HG02870 (cell line): Measurements from ENCODE around the gene CDK5RAP1.
"Not testable (repeated sequence)": the region's sequence is repeated elsewhere in the genome, so short reads cannot be mapped to it uniquely, and the experiment has no call there.

Source experiments
- ATAC-seq: cut with Tn5 transposase; IDR thresholded peaks from one replicate; pipeline ENCODE4 v1.9.1; 2021; ENCODE audit warnings: mild to moderate bottlenecking, moderate library complexity; ENCODE audit not compliant: unreplicated experiment

The CDK5RAP1 gene

GRCh38 chr20:33401184-33401920 is at the start of gene CDK5RAP1:
Gene CDK5RAP1, minus strand, starts transcription at chr20:33401519. Its CDS starts 4,455 bp downstream, at chr20:33397064.
- peak; percentile 81 for ATAC-seq

- no peak for ATAC-seq
Observed at GRCh38 chr20:33450867-33451266, 49.5 kb upstream of the CDK5RAP1 start.

GRCh38 chr20:33445881-33446625 is 44.7 kb upstream of the CDK5RAP1 start:
- no peak for ATAC-seq

GRCh38 chr20:33444797-33445560 is 43.7 kb upstream of the CDK5RAP1 start:
- ATAC-seq, result no peak

GRCh38 chr20:33443512-33444239 is 42.4 kb upstream of the CDK5RAP1 start, which contains the start of gene SNTA1:
Gene SNTA1, minus strand, starts transcription at chr20:33443763. Its CDS starts 143 bp downstream, at chr20:33443620.
- ATAC-seq, result peak; percentile 74

GRCh38 chr20:33443006-33443511 is 41.7 kb upstream of the CDK5RAP1 start:
- peak; percentile 26 for ATAC-seq

GRCh38 chr20:33442136-33443005 is 41.1 kb upstream of the CDK5RAP1 start:
- no peak for ATAC-seq

GRCh38 chr20:33441142-33441955 is 40.0 kb upstream of the CDK5RAP1 start:
- no peak for ATAC-seq

- not testable (repeated sequence) for ATAC-seq
Observed at GRCh38 chr20:33440562-33440961, 39.2 kb upstream of the CDK5RAP1 start.

- ATAC-seq, result no peak
Observed at GRCh38 chr20:33438481-33438880, 37.2 kb upstream of the CDK5RAP1 start.

GRCh38 chr20:33437141-33437911 is 36.0 kb upstream of the CDK5RAP1 start:
- no peak for ATAC-seq

GRCh38 chr20:33434434-33434833 is 33.1 kb upstream of the CDK5RAP1 start:
- ATAC-seq, result no peak

GRCh38 chr20:33433465-33434234 is 32.3 kb upstream of the CDK5RAP1 start:
- ATAC-seq, result no peak

GRCh38 chr20:33431797-33432381 is 30.6 kb upstream of the CDK5RAP1 start:
- no peak for ATAC-seq

GRCh38 chr20:33423875-33424274 is 22.6 kb upstream of the CDK5RAP1 start:
- not testable (repeated sequence) for ATAC-seq

- no peak for ATAC-seq
Observed at GRCh38 chr20:33423141-33423834, 22.0 kb upstream of the CDK5RAP1 start.
